K562 (cell line): ENCODE results near the gene LCN12. TPM values are rescaled to one million over a fixed set of nuclear protein-coding genes. Genes with fewer than 3 reads are reported as not detected.

ENCODE experiments used
- ATF7 ChIP-seq: fragments of 450-650 bp; IDR thresholded peaks from 2 replicates; pipeline ENCODE4 v1.7.1; 2014; ENCODE audit warnings: mild to moderate bottlenecking, moderate library complexity
- CCNT2 ChIP-seq: IDR thresholded peaks from 2 replicates; pipeline ENCODE4 v1.6.1; 2011; ENCODE audit warnings: borderline replicate concordance, low read depth, mild to moderate bottlenecking, moderate library complexity, mixed read lengths, low read length; ENCODE audit not compliant: insufficient read length; ENCODE audit errors: extremely low read depth
- ELK3 ChIP-seq: fragments of 450-650 bp; formaldehyde crosslinking; IDR thresholded peaks from 2 replicates; pipeline ENCODE4 v1.4.0; 2020; ENCODE audit warnings: mild to moderate bottlenecking
- POLR3G ChIP-seq: IDR thresholded peaks from 2 replicates; pipeline ENCODE4 v1.6.1; 2011; ENCODE audit not compliant: insufficient read length, insufficient replicate concordance; ENCODE audit errors: extremely low read depth
- PRDM10 ChIP-seq: fragments of 450-650 bp; IDR thresholded peaks from 2 replicates; pipeline ENCODE4 v1.6.1; 2018; ENCODE audit not compliant: partially characterized antibody
- SAP30 ChIP-seq: fragments of 200-600 bp; sonication (generic); IDR thresholded peaks from 2 replicates; pipeline ENCODE4 v1.6.1; 2012; ENCODE audit warnings: borderline replicate concordance, low read depth, mild to moderate bottlenecking, moderate library complexity, low read length, control low read depth, inconsistent platforms; ENCODE audit not compliant: insufficient read depth, poor library complexity, severe bottlenecking
- SIN3A ChIP-seq, 2 experiments: fragments of 150-350 bp in 1 of 2; IDR thresholded peaks; 2 replicates each; pipeline ENCODE4 v1.6.1; 2011 to 2016; ENCODE audit warnings: borderline replicate concordance in 2 of 2, low read depth in 2 of 2, low read length in 2 of 2, mild to moderate bottlenecking in 2 of 2, moderate library complexity in 2 of 2; ENCODE audit not compliant: control insufficient read depth in 1 of 2
- VEZF1 ChIP-seq: fragments of 200-800 bp; sonication (Bioruptor generic); IDR thresholded peaks from 2 replicates; pipeline ENCODE4 v1.6.1; 2017; ENCODE audit warnings: missing genetic modification characterization, missing compliant biosample characterization
- YY1 ChIP-seq, 3 experiments: IDR thresholded peaks; 2 replicates each; pipeline ENCODE4 v1.6.1; 2011; ENCODE audit warnings: low read length in 2 of 3, mild to moderate bottlenecking in 2 of 3, moderate library complexity in 2 of 3, borderline replicate concordance in 1 of 3, control low read depth in 1 of 3, low read depth in 1 of 3; ENCODE audit not compliant: insufficient read depth in 3 of 3, insufficient replicate concordance in 2 of 3, control insufficient read depth in 1 of 3, insufficient read length in 1 of 3; ENCODE audit errors: extremely low read depth in 1 of 3
- polyA plus RNA-seq, 8 experiments: library from polyadenylated mRNA; depleted of rRNA in 4 of 8; stranded (reverse) in 5 of 8; unstranded in 3 of 8; fragments of >200 nt; fragmentation: Nextera tagmentation in 2 of 8; fragmentation: Illumina TruSeq in 1 of 8; extraction: Ambion mirVana in 2 of 8; extraction: Trizol in 1 of 8; gene quantifications; 2 replicates each; pipeline versions ENCODE4 v1.2.1 to v1.2.3, GENCODE V29; 2011 to 2014; ENCODE audit warnings: inconsistent platforms in 1 of 8, missing spikeins in 1 of 8
- total RNA-seq, 7 experiments: library from RNA; depleted of rRNA in 6 of 7; stranded (reverse); fragments of >200 nt in 6 of 7; fragmentation: Illumina TruSeq in 2 of 7; extraction: Trizol in 2 of 7; gene quantifications; 2 replicates each; pipeline versions ENCODE4 v1.2.1 to v1.2.3, GENCODE V29; 2011 to 2021; ENCODE audit warnings: low replicate concordance in 1 of 7
- TF ChIP-seq, protein P1 (sequence below), 2 experiments: fragments of 450-650 bp; conservative IDR thresholded peaks; 2 replicates each; pipeline ENCODE4 v1.6.1; 2017; ENCODE audit warnings: mild to moderate bottlenecking in 2 of 2, moderate library complexity in 2 of 2
- TF ChIP-seq, protein P2 (sequence below): IDR thresholded peaks from 2 replicates; pipeline ENCODE4 v1.6.1; 2012; ENCODE audit warnings: low read depth, low read length, improper control_type of control experiment, borderline replicate concordance

Gene LCN12
- total and polyA plus RNA-seq, 9 of the 15 experiments (the other 6 are each of a cell fraction or from before 2014, with no cell fraction given), result 0.05 TPM; not detected in 8

DNA sequence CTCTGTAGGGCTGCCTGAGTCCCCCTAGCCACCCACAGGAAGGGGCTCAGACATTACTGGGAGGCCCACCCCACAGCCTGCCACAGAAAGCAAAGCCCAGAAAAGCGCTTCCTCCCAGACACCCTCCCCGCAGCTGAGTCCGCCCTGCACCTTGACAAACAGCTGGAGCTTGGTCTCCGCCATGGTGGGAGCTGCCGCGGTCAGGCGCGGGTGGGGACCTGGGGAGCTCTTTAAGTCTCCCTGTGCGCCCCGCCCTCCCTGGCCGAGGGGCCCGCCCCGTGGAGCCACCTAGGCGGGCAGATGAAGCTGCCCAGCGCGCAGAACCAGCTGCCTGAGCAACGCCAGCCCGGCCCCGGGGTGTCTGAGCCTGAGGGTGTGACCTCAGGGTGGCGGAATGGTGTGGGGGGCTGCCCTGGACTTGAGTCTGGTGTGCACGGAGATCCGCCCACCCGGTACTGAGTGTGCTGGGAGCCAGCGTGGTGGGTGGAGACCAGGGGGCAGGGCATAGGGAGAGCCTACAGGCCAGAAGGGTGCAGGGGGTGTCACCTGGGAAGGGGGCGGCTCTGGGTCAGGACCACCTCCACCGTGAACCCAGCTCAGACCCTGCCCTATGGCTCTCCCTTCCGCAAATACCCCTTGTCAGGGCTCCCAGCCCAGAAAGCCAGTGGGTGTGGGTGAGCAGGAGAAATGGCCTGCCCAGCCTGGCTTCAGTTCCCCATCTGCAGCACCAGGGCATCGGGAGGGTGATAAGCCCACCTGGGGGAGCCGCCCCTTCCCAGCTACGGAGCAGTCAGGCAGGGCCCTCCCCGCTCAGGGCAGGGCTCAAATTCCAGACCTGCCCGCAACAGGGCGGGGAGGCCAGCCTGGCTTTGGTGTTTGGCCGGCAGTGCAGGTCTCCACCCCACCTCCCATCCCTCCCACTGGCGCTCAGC is 44.6 kb downstream of the LCN12 start, which contains the start of gene CLIC3 (continued):
- peak in 2 of 3 experiments; percentile 56 to 62 for TF ChIP-seq YY1 (IDR thresholded peaks at IDR 0.05; ENCODE audit: borderline replicate concordance in 1 of 3, control insufficient read depth in 1 of 3, extremely low read depth in 1 of 3, insufficient read depth in 3 of 3, insufficient read length in 1 of 3, insufficient replicate concordance in 2 of 3, low read depth in 1 of 3, low read length in 2 of 3)
- TF ChIP-seq SAP30, result peak; percentile 78
- 0 out of 2 replicates have a peak, but pooled peaks have one; percentile 17 for TF ChIP-seq ATF7
- TF ChIP-seq, protein P1, sequence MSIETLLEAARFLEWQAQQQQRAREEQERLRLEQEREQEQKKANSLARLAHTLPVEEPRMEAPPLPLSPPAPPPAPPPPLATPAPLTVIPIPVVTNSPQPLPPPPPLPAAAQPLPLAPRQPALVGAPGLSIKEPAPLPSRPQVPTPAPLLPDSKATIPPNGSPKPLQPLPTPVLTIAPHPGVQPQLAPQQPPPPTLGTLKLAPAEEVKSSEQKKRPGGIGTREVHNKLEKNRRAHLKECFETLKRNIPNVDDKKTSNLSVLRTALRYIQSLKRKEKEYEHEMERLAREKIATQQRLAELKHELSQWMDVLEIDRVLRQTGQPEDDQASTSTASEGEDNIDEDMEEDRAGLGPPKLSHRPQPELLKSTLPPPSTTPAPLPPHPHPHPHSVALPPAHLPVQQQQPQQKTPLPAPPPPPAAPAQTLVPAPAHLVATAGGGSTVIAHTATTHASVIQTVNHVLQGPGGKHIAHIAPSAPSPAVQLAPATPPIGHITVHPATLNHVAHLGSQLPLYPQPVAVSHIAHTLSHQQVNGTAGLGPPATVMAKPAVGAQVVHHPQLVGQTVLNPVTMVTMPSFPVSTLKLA (conservative IDR thresholded peaks at IDR 0.05), result peak in 1 of 2 experiments; percentile 46; a peak in 1 of 4 replicates
- no peak for TF ChIP-seq POLR3G
- TF ChIP-seq, protein P2, sequence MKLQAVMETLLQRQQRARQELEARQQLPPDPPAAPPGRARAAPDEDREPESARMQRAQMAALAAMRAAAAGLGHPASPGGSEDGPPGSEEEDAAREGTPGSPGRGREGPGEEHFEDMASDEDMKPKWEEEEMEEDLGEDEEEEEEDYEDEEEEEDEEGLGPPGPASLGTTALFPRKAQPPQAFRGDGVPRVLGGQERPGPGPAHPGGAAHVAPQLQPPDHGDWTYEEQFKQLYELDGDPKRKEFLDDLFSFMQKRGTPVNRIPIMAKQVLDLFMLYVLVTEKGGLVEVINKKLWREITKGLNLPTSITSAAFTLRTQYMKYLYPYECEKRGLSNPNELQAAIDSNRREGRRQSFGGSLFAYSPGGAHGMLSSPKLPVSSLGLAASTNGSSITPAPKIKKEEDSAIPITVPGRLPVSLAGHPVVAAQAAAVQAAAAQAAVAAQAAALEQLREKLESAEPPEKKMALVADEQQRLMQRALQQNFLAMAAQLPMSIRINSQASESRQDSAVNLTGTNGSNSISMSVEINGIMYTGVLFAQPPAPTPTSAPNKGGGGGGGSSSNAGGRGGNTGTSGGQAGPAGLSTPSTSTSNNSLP, result no peak
- peak; percentile 0; the same call in 1 of the 2 replicates for TF ChIP-seq VEZF1
- peak; percentile 11 for TF ChIP-seq CCNT2
- peak; percentile 83 for TF ChIP-seq PRDM10
- peak; percentile 94 to 98 for TF ChIP-seq SIN3A (IDR thresholded peaks at IDR 0.05; ENCODE audit: borderline replicate concordance in 2 of 2, control insufficient read depth in 1 of 2, low read depth in 2 of 2, low read length in 2 of 2)
- no peak for TF ChIP-seq ELK3 (CRISPR knock-in tag)
